CD4-positive, alpha-beta T cell treated with Interleukin-15 for 4 hours (primary cell): ENCODE results near the gene MAPKAPK5.
A peak's percentile ranks its signal among the peaks of the same experiment; 100 is the strongest.
"Not testable (repeated sequence)": the region's sequence is repeated elsewhere in the genome, so short reads cannot be mapped to it uniquely, and the experiment has no call there.

ENCODE experiments used
- DNase-seq: peaks from one replicate; pipeline ENCODE4 v3.0.0-alpha.2; 2020; ENCODE audit warnings: low spot score

Gene MAPKAPK5

DNA sequence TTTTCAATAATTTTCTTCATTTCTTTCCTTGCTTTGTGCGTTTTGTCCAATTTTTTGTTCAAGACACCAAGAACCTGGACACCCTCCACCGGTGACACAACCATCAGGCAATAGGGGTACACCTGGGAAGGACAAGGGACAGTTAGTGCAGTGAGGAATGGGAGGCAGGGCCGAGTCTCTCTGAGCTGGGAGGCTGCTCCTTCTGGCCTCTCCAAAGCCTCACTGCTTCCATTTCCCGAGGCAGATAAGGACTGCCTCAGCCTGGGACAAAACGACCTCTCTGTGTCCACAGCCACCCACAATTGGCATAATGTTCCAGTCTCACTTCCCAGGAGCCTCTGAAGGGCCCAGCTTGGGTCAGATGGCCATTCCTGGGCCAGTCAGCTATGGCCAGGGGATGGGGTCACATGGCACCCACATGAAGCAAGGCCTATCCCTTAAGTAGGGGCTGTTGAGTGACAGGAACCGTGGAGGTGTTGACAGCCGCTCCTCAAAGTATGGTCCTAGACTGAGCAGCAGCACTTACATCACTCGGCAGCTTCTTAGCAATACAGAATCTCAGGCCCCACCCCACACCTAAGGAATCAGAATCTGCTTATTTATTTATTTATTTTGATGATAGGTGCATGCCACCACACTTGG, 13.6 kb upstream of the MAPKAPK5 start:
- no peak for DNase-seq

GRCh38 chr12:111829635-111830034, 12.4 kb upstream of the MAPKAPK5 start:
- not testable (repeated sequence) for DNase-seq

DNA sequence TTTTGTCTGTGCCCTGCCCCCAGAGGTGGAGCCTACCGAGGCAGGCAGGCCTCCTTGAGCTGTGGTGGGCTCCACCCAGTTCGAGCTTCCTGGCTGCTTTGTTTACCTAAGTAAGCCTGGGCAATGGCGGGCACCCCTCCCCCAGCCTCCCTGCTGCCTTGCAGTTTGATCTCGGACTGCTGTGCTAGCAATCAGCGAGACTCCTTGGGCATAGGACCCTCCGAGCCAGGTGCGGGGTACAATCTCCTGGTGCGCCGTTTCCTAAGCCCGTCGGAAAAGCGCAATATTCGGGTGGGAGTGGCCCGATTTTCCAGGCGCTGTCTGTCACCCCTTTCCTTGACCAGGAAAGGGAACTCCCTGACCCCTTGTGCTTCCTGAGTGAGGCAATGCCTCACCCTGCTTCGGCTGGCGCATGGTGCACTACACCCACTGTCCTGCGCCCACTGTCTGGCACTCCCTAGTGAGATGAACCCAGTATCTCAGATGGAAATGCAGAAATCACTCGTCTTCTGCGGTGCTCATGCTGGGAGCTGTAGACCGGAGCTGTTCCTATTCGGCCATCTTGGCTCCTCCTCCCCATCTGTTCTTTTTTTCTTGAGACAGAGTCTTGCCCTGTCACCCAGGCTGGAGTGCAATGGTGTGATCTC, 7.2 kb upstream of the MAPKAPK5 start:
- DNase-seq: peak; percentile 3

- DNase-seq: not testable (repeated sequence)
Observed at GRCh38 chr12:111835531-111836181, 6.4 kb upstream of the MAPKAPK5 start.

- DNase-seq: no peak
Observed at GRCh38 chr12:111838353-111838752, 3.7 kb upstream of the MAPKAPK5 start.

DNA sequence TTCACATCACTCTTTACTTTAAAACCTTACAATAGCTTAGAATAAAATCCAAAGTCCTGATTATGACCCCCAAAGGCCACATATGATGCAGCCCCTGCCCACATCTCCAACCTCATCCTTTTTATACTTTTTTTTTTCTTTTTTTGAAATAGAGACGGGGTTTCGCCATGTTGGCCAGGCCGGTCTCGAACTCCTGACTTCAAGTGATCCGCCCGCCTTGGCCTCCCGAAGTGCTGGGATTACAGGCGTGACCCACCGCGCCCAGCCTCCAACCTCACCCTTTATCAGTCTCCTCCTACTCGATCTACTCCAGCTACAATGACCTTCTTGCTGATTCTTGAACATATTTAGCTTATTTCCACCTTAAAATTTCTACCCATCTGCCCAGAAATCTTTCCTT, 1.2 kb upstream of the MAPKAPK5 start:
- DNase-seq: no peak

- no peak for DNase-seq
Observed at GRCh38 chr12:111841236-111841749, 735 bp upstream of the MAPKAPK5 start.

DNA sequence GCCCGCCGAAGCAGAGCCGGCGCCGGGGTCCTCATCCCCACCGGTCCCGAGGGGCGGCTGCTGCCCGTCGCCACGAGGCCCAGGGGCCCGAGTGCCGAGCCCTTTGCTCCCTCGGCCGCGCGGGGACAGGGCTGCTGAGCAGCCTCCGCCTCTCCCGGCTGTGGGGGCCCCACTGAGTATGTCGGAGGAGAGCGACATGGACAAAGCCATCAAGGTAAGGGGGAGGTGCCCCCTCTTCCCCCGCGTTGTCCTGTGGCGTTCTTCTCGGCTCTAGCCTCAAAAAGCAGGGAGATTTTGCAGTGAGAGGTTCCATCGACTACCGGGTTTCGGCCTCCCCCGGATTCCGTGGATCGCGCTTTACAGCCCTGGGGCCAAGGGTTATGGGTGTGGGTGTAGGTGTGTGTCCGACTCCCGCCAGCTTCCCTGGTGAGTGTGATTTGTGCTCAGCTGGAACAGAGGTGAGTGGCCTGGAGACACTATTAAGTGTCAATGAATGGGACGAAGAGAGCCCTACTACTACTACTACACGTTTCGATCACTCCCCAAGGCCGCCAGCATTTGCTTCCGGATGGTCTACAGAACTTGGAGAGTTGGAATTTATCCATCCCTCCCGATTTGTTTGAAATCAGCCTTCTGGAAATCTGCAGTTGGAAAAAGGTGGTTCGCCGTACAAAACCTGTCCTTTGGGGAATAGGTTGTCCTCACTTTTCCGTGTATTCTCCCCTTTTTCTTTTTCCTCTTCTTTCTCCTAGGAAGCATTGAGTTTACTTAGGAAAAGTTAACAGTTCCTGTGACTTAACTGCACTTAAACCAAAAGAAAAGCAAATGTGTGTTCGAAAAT, 748 bp downstream of the MAPKAPK5 start:
- peak; percentile 16 for DNase-seq

- DNase-seq: no peak
Observed at GRCh38 chr12:111846016-111846415, 4.0 kb downstream of the MAPKAPK5 start.

- DNase-seq: no peak
Observed at GRCh38 chr12:111850526-111850925, 8.5 kb downstream of the MAPKAPK5 start.

GRCh38 chr12:111858186-111858585, 16.2 kb downstream of the MAPKAPK5 start:
- no peak for DNase-seq

DNA sequence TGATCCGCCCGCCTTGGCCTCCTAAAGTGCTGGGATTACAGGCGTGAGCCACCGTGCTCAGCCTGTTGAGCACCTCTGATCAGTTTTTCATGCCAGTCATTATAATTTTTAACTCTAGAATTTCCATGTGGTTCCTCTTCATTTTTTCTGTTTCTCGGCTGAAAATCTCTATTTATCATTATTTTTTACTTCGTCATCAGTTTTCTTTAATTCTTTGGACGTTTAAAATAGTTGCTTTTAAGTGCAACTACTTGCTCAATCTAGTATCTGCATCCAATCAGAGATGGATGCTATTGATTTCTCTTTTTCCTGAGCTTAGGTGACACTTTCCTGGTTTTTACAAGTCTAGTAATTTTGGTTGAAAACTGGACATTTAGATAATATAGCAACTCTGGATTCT, 16.8 kb downstream of the MAPKAPK5 start:
- DNase-seq: no peak

- no peak for DNase-seq
Observed at GRCh38 chr12:111864913-111865312, 22.9 kb downstream of the MAPKAPK5 start.

GRCh38 chr12:111867531-111867930, 25.5 kb downstream of the MAPKAPK5 start:
- no peak for DNase-seq

DNA sequence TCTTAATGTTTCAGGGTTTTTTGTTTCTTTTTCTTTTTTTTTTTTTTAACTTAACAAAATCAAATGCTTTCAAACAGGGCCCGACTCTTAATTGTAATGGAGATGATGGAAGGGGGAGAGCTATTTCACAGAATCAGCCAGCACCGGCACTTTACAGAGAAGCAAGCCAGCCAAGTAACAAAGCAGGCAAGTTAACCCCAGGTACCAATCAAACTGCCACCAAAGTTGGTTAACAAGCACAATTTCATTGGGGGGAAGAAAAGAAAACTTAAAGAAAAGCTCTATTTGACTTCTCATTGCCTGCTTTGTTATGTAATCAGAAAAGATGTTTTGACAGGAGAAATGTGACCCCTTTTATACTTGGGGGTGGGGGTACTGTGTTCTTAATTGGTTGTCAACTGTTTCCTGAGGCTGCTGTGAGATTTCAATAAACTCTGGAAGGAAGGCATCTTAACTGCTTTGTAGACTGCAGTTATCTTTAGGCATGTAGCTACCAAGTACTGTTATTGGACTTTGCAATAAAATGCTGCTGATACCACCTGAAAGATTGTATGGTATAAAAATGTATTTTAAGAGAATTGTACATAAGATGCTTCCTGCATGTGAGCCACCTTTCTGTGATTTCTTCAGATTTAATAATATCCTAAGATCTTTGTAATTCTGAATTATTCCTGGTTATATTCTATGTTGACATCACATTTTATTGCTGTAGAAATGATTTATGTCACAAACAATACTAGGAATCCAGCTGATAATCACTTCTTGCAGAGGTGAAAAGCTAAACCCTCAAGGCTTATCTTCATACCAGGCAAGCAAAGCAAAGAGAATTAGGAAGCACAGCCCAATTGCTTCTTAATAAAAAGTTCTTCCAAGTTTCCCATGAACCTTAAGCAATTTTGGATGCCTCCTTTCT, 26.9 kb downstream of the MAPKAPK5 start:
- DNase-seq: no peak

DNA sequence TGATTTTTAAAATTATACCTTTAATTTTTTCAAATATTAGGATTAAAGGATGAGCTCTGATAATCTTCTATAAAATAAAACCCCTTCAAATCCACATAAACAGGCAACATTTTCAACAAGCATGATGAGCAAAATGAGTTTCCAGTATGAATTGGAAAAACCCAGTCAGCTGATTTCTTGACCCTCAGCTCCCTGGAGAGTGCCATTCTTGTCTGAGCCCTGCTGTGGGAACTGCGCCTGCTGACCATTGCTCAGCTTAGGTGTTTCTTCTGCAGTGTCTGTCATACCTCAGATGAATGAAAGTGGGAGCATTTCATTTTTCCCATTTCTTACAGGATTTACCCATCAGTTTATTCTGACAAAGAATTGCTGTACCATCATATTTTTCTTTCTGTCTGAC, 27.6 kb downstream of the MAPKAPK5 start:
- DNase-seq: no peak

DNA sequence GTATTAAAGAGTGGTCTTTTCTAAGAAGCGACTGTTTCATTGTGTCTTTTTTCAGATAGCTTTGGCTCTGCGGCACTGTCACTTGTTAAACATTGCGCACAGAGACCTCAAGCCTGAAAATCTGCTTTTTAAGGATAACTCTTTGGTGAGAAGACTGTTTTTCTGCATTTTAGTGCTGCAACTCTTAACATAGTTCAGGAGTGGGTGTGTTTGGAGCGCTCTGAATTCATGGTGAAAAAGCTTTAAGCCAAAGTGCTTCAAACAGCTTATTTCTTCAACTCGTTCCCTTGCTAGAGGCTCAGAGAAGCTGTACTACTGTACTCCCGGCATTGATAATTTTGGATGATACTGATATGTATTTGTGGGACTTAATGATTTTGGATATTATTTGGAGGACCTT, 28.2 kb downstream of the MAPKAPK5 start:
- no peak for DNase-seq

- DNase-seq: no peak
Observed at GRCh38 chr12:111870706-111871105, 28.7 kb downstream of the MAPKAPK5 start.

GRCh38 chr12:111873113-111873512, 31.1 kb downstream of the MAPKAPK5 start:
- DNase-seq: no peak

GRCh38 chr12:111881716-111882115, 39.7 kb downstream of the MAPKAPK5 start:
- no peak for DNase-seq
